Liver (tissue), 9 donors: ENCODE data around the gene FOXRED1. TPM values are rescaled to one million over a fixed set of nuclear protein-coding genes. Genes with fewer than 3 reads are reported as not detected.

Experiments used
- DNase-seq: peaks from one replicate; pipeline ENCODE4 v3.0.0-alpha.2; 2017; ENCODE audit warnings: low spot score
- H3K27ac ChIP-seq, 2 donors: one replicate each; pipeline ENCODE4 v1.7.0; 2013; ENCODE audit warnings: inconsistent platforms in 2 of 2, low read length in 2 of 2, control low read depth in 1 of 2, low read depth in 1 of 2, mild to moderate bottlenecking in 1 of 2
- H3K27me3 ChIP-seq, 4 donors: one replicate each; pipeline versions ENCODE4 v1.6.1 to v1.7.0; 2013; ENCODE audit warnings: low read length in 3 of 4, inconsistent platforms in 1 of 4, mild to moderate bottlenecking in 1 of 4, moderate library complexity in 1 of 4; ENCODE audit not compliant: control insufficient read depth in 4 of 4, insufficient read depth in 4 of 4
- H3K36me3 ChIP-seq, 4 donors: one replicate each; pipeline versions ENCODE4 v1.6.1 to v1.7.0; 2013; ENCODE audit warnings: low read length in 3 of 4, mild to moderate bottlenecking in 3 of 4, low read depth in 1 of 4, moderate library complexity in 1 of 4; ENCODE audit not compliant: control insufficient read depth in 4 of 4, insufficient read depth in 3 of 4
- H3K4me1 ChIP-seq, 4 donors: one replicate each; pipeline versions ENCODE4 v1.6.1 to v1.7.0; 2013; ENCODE audit warnings: low read length in 3 of 4, mild to moderate bottlenecking in 3 of 4, moderate library complexity in 1 of 4; ENCODE audit not compliant: control insufficient read depth in 4 of 4, insufficient read depth in 4 of 4
- H3K4me3 ChIP-seq, 3 donors: one replicate each; pipeline versions ENCODE4 v1.6.1 to v1.7.0; 2013; ENCODE audit warnings: low read length in 3 of 3, control low read depth in 1 of 3, low read depth in 1 of 3, mild to moderate bottlenecking in 1 of 3
- H3K9ac ChIP-seq, 2 donors: one replicate each; pipeline ENCODE4 v1.7.0; 2013; ENCODE audit warnings: low read length in 2 of 2, mild to moderate bottlenecking in 2 of 2, moderate library complexity in 2 of 2, control low read depth in 1 of 2, low read depth in 1 of 2
- H3K9me3 ChIP-seq, 4 donors: one replicate each; pipeline versions ENCODE4 v1.6.1 to v1.7.0; 2013; ENCODE audit warnings: low read length in 3 of 4; ENCODE audit not compliant: control insufficient read depth in 4 of 4
- EGR1 ChIP-seq, 2 donors: IDR thresholded peaks; 2 replicates each; pipeline ENCODE4 v1.6.1; 2016 to 2018; ENCODE audit warnings: antibody characterized with exemption in 2 of 2, low read depth in 2 of 2
- FOXA1 ChIP-seq: IDR thresholded peaks from 2 replicates; pipeline ENCODE4 v1.6.1; 2016; ENCODE audit warnings: antibody characterized with exemption
- FOXA2 ChIP-seq: IDR thresholded peaks from 2 replicates; pipeline ENCODE4 v1.6.1; 2016; ENCODE audit warnings: antibody characterized with exemption
- GABPA ChIP-seq, 2 donors: IDR thresholded peaks in 1 of 2; conservative IDR thresholded peaks in 1 of 2; 2 replicates each; pipeline ENCODE4 v1.6.1; 2016; ENCODE audit warnings: antibody characterized with exemption in 2 of 2, mild to moderate bottlenecking in 1 of 2, moderate library complexity in 1 of 2
- HNF4A ChIP-seq, 2 donors: conservative IDR thresholded peaks; 2 replicates each; pipeline ENCODE4 v1.6.1; 2016; ENCODE audit warnings: antibody characterized with exemption in 2 of 2, mild to moderate bottlenecking in 2 of 2
- HNF4G ChIP-seq: IDR thresholded peaks from 2 replicates; pipeline ENCODE4 v1.6.1; 2016; ENCODE audit warnings: antibody characterized with exemption
- JUND ChIP-seq, 2 donors: IDR thresholded peaks; 2 replicates each; pipeline ENCODE4 v1.6.1; 2016; ENCODE audit warnings: antibody characterized with exemption in 2 of 2
- NR2F2 ChIP-seq: IDR thresholded peaks from 2 replicates; pipeline ENCODE4 v1.6.1; 2016; ENCODE audit warnings: antibody characterized with exemption
- RAD21 ChIP-seq, 2 donors: IDR thresholded peaks; 2 replicates each; pipeline ENCODE4 v1.6.1; 2016; ENCODE audit warnings: antibody characterized with exemption in 2 of 2, mild to moderate bottlenecking in 2 of 2
- SP1 ChIP-seq: IDR thresholded peaks from 2 replicates; pipeline ENCODE4 v1.6.1; 2018; ENCODE audit warnings: antibody characterized with exemption, mild to moderate bottlenecking
- TAF1 ChIP-seq: conservative IDR thresholded peaks from 2 replicates; pipeline ENCODE4 v1.6.1; 2016; ENCODE audit warnings: antibody characterized with exemption, mild to moderate bottlenecking
- WGBS: extraction: QIAGEN DNeasy Blood & Tissue Kit; methylation state at CpG from one replicate; pipeline ENCODE4 v1.1.7; 2013; 5-methylcytosine and 5-hydroxymethylcytosine counted together
- polyA plus RNA-seq, 2 donors: library from polyadenylated mRNA; stranded (reverse) in 1 of 2; unstranded in 1 of 2; fragments of 200-250 nt in 1 of 2; fragments of >200 nt in 1 of 2; fragmentation: Nextera tagmentation in 1 of 2; extraction: Ambion mirVana in 1 of 2; gene quantifications; one replicate each; pipeline versions ENCODE4 v1.2.1 to v1.2.3, GENCODE V29; 2013 to 2015
- total RNA-seq, 2 donors: library from RNA; depleted of rRNA; stranded (reverse); fragments of >200 nt; gene quantifications; one replicate each; pipeline ENCODE4 v1.2.3, GENCODE V29; 2014
- TF ChIP-seq, protein P1 (sequence below): fragments of 150-350 bp; IDR thresholded peaks from 2 replicates; pipeline ENCODE4 v1.5.1; 2017; ENCODE audit warnings: improper control_type of control experiment, low read depth, low read length; ENCODE audit not compliant: missing input control
- TF ChIP-seq, protein P2 (sequence below): IDR thresholded peaks from 2 replicates; pipeline ENCODE4 v1.6.1; 2016; ENCODE audit warnings: antibody characterized with exemption
- TF ChIP-seq, protein P3 (sequence below): IDR thresholded peaks from 2 replicates; pipeline ENCODE4 v1.6.1; 2016; ENCODE audit warnings: antibody characterized with exemption, mild to moderate bottlenecking
- TF ChIP-seq, protein P4 (sequence below): IDR thresholded peaks from 2 replicates; pipeline ENCODE4 v1.6.1; 2016; ENCODE audit warnings: antibody characterized with exemption
- donor health status: healthy.
- donor health status: healthy.
- donor health status: healthy.
- donor health status: healthy.
- donor health status: healthy.

The FOXRED1 gene
- total and polyA plus RNA-seq, 4 donors = 24.0 to 38.9 (median 29.8) TPM

DNA sequence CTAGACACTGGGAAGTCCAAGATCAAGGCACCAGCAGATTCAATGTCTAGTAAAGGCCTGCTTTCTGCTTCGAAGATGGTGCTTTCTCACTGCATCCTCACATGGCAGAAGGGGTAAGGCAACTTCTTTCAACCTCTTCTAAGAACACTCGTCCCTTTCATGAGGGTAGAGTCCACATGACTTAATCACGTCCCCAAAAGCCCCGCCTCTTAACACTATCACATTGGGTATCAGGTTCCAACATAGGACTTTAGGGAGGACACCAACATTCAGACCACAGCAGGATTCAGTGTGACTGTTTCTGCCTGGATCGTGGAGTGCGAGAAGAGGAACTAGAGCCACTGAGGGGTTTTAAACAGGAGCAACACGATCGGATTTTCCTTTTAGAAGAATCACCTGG lies 10.2 kb downstream of the FOXRED1 start:
- H3K9ac ChIP-seq = no peak overlapping the region
- no peak overlapping the region for H3K4me3 ChIP-seq
- H3K4me1 ChIP-seq = peaks cover 6 to 54% (median 39%) of the 10 kb centered on the region in 4 donors
- WGBS = 74% methylated on average over 8 of the region's 8 CpGs
- no peaks in the 10 kb centered on the region for H3K9me3 ChIP-seq
- H3K27ac ChIP-seq = no peak overlapping the region
- TF ChIP-seq HNF4A (conservative IDR thresholded peaks at IDR 0.05) = no peak
- TF ChIP-seq HNF4G = no peak
- no peak for TF ChIP-seq SP1
- TF ChIP-seq, protein P1, sequence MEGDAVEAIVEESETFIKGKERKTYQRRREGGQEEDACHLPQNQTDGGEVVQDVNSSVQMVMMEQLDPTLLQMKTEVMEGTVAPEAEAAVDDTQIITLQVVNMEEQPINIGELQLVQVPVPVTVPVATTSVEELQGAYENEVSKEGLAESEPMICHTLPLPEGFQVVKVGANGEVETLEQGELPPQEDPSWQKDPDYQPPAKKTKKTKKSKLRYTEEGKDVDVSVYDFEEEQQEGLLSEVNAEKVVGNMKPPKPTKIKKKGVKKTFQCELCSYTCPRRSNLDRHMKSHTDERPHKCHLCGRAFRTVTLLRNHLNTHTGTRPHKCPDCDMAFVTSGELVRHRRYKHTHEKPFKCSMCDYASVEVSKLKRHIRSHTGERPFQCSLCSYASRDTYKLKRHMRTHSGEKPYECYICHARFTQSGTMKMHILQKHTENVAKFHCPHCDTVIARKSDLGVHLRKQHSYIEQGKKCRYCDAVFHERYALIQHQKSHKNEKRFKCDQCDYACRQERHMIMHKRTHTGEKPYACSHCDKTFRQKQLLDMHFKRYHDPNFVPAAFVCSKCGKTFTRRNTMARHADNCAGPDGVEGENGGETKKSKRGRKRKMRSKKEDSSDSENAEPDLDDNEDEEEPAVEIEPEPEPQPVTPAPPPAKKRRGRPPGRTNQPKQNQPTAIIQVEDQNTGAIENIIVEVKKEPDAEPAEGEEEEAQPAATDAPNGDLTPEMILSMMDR = no peak
- no peak for TF ChIP-seq RAD21 (IDR thresholded peaks at IDR 0.05)
- no peak for TF ChIP-seq NR2F2
- TF ChIP-seq TAF1 = no peak
- TF ChIP-seq FOXA2 = no peak
- TF ChIP-seq, protein P2, sequence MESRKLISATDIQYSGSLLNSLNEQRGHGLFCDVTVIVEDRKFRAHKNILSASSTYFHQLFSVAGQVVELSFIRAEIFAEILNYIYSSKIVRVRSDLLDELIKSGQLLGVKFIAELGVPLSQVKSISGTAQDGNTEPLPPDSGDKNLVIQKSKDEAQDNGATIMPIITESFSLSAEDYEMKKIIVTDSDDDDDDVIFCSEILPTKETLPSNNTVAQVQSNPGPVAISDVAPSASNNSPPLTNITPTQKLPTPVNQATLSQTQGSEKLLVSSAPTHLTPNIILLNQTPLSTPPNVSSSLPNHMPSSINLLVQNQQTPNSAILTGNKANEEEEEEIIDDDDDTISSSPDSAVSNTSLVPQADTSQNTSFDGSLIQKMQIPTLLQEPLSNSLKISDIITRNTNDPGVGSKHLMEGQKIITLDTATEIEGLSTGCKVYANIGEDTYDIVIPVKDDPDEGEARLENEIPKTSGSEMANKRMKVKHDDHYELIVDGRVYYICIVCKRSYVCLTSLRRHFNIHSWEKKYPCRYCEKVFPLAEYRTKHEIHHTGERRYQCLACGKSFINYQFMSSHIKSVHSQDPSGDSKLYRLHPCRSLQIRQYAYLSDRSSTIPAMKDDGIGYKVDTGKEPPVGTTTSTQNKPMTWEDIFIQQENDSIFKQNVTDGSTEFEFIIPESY = no peak
- TF ChIP-seq, protein P3, sequence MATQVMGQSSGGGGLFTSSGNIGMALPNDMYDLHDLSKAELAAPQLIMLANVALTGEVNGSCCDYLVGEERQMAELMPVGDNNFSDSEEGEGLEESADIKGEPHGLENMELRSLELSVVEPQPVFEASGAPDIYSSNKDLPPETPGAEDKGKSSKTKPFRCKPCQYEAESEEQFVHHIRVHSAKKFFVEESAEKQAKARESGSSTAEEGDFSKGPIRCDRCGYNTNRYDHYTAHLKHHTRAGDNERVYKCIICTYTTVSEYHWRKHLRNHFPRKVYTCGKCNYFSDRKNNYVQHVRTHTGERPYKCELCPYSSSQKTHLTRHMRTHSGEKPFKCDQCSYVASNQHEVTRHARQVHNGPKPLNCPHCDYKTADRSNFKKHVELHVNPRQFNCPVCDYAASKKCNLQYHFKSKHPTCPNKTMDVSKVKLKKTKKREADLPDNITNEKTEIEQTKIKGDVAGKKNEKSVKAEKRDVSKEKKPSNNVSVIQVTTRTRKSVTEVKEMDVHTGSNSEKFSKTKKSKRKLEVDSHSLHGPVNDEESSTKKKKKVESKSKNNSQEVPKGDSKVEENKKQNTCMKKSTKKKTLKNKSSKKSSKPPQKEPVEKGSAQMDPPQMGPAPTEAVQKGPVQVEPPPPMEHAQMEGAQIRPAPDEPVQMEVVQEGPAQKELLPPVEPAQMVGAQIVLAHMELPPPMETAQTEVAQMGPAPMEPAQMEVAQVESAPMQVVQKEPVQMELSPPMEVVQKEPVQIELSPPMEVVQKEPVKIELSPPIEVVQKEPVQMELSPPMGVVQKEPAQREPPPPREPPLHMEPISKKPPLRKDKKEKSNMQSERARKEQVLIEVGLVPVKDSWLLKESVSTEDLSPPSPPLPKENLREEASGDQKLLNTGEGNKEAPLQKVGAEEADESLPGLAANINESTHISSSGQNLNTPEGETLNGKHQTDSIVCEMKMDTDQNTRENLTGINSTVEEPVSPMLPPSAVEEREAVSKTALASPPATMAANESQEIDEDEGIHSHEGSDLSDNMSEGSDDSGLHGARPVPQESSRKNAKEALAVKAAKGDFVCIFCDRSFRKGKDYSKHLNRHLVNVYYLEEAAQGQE = no peak
- TF ChIP-seq EGR1 (IDR thresholded peaks at IDR 0.05; ENCODE audit: low read depth in 2 of 2) = no peak
- no peak for TF ChIP-seq FOXA1
- DNase-seq = no peak
- peaks cover 0 to 14% (median 10%) of the 10 kb centered on the region in 4 donors for H3K36me3 ChIP-seq
- no peaks in the 10 kb centered on the region for H3K27me3 ChIP-seq

DNA sequence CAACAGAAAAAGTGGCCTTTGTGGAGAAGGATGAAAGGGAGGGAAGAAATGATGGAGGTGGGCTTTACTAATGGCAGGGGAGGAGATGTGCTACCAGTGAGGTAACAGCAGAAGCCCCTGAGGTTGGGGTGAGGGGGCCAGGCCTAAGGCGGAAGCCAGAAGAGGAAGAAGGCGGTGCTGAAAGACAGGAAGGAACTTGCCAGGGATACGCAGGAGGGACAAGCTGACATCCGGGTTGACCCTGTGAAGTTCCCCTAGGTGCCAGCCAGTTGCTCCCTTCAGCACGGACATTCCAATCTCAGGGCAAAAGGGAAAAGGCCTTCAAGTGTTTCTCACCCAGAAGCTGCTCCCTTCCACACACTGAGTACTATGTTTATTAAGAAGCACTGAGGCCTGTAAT lies 11.6 kb downstream of the FOXRED1 start:
- H3K9ac ChIP-seq = no peak overlapping the region
- no peaks in the 10 kb centered on the region for H3K27me3 ChIP-seq
- no peak for DNase-seq
- H3K27ac ChIP-seq = peak overlapping the region in 1 of 2 donors; percentile 8
- TF ChIP-seq NR2F2 = no peak
- TF ChIP-seq GABPA (IDR thresholded peaks at IDR 0.05 in 1 of 2, conservative IDR thresholded peaks at IDR 0.05 in 1 of 2) = no peak
- no peak for TF ChIP-seq JUND (IDR thresholded peaks at IDR 0.05)
- no peak for TF ChIP-seq TAF1
- TF ChIP-seq, protein P4, sequence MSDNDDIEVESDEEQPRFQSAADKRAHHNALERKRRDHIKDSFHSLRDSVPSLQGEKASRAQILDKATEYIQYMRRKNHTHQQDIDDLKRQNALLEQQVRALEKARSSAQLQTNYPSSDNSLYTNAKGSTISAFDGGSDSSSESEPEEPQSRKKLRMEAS = no peak
- TF ChIP-seq RAD21 (IDR thresholded peaks at IDR 0.05) = no peak
- WGBS = 64% methylated on average over 5 of the region's 5 CpGs
- no peak overlapping the region for H3K4me3 ChIP-seq
- no peaks in the 10 kb centered on the region for H3K9me3 ChIP-seq
- peaks cover 0 to 3% (median 2%) of the 10 kb centered on the region in 4 donors for H3K36me3 ChIP-seq
- peaks cover 8 to 54% (median 41%) of the 10 kb centered on the region in 4 donors for H3K4me1 ChIP-seq
